B cell (primary cell): Measurements from ENCODE around the gene JAK3. TPM values are rescaled to one million over a fixed set of nuclear protein-coding genes. Genes with fewer than 3 reads are reported as not detected.
A peak's percentile ranks its signal among the peaks of the same experiment; 100 is the strongest.

Experiments used
- ATAC-seq: fragments of 200-7000 bp; cut with Tn5 transposase; one replicate; pipeline ENCODE4 v1.10.0; 2021; ENCODE audit warnings: low read depth, mild to moderate bottlenecking, moderate number of reproducible peaks, moderate library complexity
- CTCF ChIA-PET: fragments of 350-600 bp; sonication (Branson Sonifier 250); formaldehyde crosslinking; loops from one replicate; lab custom pipeline; 2021; ENCODE audit warnings: antibody characterized with exemption, inconsistent platforms; lab: Charles Lee
- POLR2A ChIA-PET: fragments of 350-600 bp; sonication (Branson Sonifier 250); formaldehyde crosslinking; loops from one replicate; lab custom pipeline; 2021; ENCODE audit warnings: antibody characterized with exemption; lab: Charles Lee
- DNase-seq: peaks from one replicate; pipeline ENCODE4 v3.0.0; 2013
- H2AFZ ChIP-seq: 2 replicates; pipeline ENCODE4 v1.6.1; 2012; ENCODE audit warnings: mild to moderate bottlenecking, low read depth, low read length; ENCODE audit not compliant: insufficient read depth, poor library complexity, severe bottlenecking
- H3K27ac ChIP-seq, 2 donors: 1 replicate in 1 of 2; 2 replicates in 1 of 2; pipeline ENCODE4 v1.5.1; 2012 to 2013; ENCODE audit warnings: low read length in 2 of 2, mild to moderate bottlenecking in 2 of 2, moderate library complexity in 1 of 2
- H3K27me3 ChIP-seq, 4 experiments: fragments of 200-600 bp in 1 of 4; sonication (generic) in 1 of 4; replicated peaks in 1 of 4; 1 replicate in 2 of 4; 2 replicates in 2 of 4; pipeline versions ENCODE4 v1.6.1 to v1.7.0; 2013 to 2016; ENCODE audit warnings: low read length in 3 of 4, mild to moderate bottlenecking in 2 of 4, mixed read lengths in 1 of 4, moderate library complexity in 1 of 4; ENCODE audit not compliant: insufficient read depth in 4 of 4, control insufficient read depth in 3 of 4; ENCODE audit errors: control extremely low read depth in 1 of 4
- H3K36me3 ChIP-seq, 2 experiments: replicated peaks in 1 of 2; 1 replicate in 1 of 2; 2 replicates in 1 of 2; pipeline versions ENCODE4 v1.6.1 to v1.7.1; 2013; ENCODE audit warnings: low read length in 1 of 2; ENCODE audit not compliant: insufficient read depth in 2 of 2, control insufficient read depth in 1 of 2; ENCODE audit errors: control extremely low read depth in 1 of 2, extremely low read depth in 1 of 2
- H3K4me1 ChIP-seq, 2 donors: fragments of 200-600 bp in 1 of 2; sonication (generic) in 1 of 2; 1 replicate in 1 of 2; 2 replicates in 1 of 2; pipeline versions ENCODE4 v1.5.1 to v1.6.1; 2013 to 2017; ENCODE audit warnings: low read length in 2 of 2; ENCODE audit not compliant: control insufficient read depth in 2 of 2, insufficient read depth in 2 of 2
- H3K4me2 ChIP-seq: replicated peaks from 2 replicates; pipeline ENCODE3; 2012; ENCODE audit warnings: mild to moderate bottlenecking, low read depth, low read length; ENCODE audit not compliant: poor library complexity, severe bottlenecking
- H3K4me3 ChIP-seq, 5 experiments: fragments of 200-600 bp in 1 of 5; sonication (generic) in 1 of 5; 1 replicate in 3 of 5; 2 replicates in 2 of 5; pipeline versions ENCODE4 v1.5.1 to v1.7.0; 2011 to 2016; ENCODE audit warnings: low read length in 4 of 5, mild to moderate bottlenecking in 4 of 5, low read depth in 2 of 5, control low read depth in 1 of 5, moderate library complexity in 1 of 5; ENCODE audit not compliant: insufficient read depth in 1 of 5; ENCODE audit errors: control extremely low read depth in 1 of 5, extremely low read depth in 1 of 5
- H3K79me2 ChIP-seq: fragments of 200-600 bp; sonication (generic); one replicate; pipeline ENCODE4 v1.6.0; 2016; ENCODE audit warnings: low read length; ENCODE audit not compliant: control insufficient read depth, insufficient read depth
- H3K9ac ChIP-seq: fragments of 200-600 bp; sonication (generic); 2 replicates; pipeline ENCODE4 v1.6.1; 2017; ENCODE audit warnings: mild to moderate bottlenecking, low read length, moderate library complexity
- H3K9me3 ChIP-seq, 3 donors: one replicate each; pipeline versions ENCODE4 v1.6.1 to v1.7.1; 2013; ENCODE audit warnings: low read length in 2 of 3; ENCODE audit not compliant: control insufficient read depth in 2 of 3, insufficient read depth in 1 of 3; ENCODE audit errors: control extremely low read depth in 1 of 3
- H4K20me1 ChIP-seq: 2 replicates; pipeline ENCODE4 v1.6.0; 2012; ENCODE audit warnings: mild to moderate bottlenecking, low read length; ENCODE audit not compliant: insufficient read depth, control insufficient read depth, poor library complexity, severe bottlenecking
- H3K27ac Mint-ChIP-seq: one replicate; pipeline ENCODE4 v1.8.0; 2021; ENCODE audit warnings: mixed read lengths
- H3K27me3 Mint-ChIP-seq: one replicate; pipeline ENCODE4 v1.8.0; 2021; ENCODE audit warnings: mixed read lengths
- H3K4me1 Mint-ChIP-seq: one replicate; pipeline ENCODE4 v1.8.0; 2021; ENCODE audit warnings: mixed read lengths
- H3K4me3 Mint-ChIP-seq: one replicate; pipeline ENCODE4 v1.8.0; 2021; ENCODE audit warnings: mixed read lengths
- H3K9me3 Mint-ChIP-seq: one replicate; pipeline ENCODE4 v1.8.0; 2022; ENCODE audit warnings: mixed read lengths; ENCODE audit not compliant: insufficient read depth
- CTCF ChIP-seq: fragments of 200-600 bp; IDR thresholded peaks from one replicate; pipeline ENCODE4 v1.8.0; 2022; ENCODE audit warnings: antibody characterized with exemption, mild to moderate bottlenecking
- EZH2 ChIP-seq: IDR thresholded peaks from 2 replicates; pipeline ENCODE4 v1.6.1; 2012; ENCODE audit warnings: borderline replicate concordance, low read depth, mild to moderate bottlenecking, moderate library complexity, low read length; ENCODE audit not compliant: insufficient read depth, poor library complexity, severe bottlenecking
- WGBS: methylation state at CpG from one replicate; pipeline ENCODE4 v1.1.5; 2013; ENCODE audit warnings: missing lambda C conversion rate; ENCODE audit not compliant: insufficient coverage; 5-methylcytosine and 5-hydroxymethylcytosine counted together
- intact Hi-C: fragments of 100-400 bp; cut with micrococcal nuclease; formaldehyde crosslinking; loops from one replicate; pipeline ENCODE4 v1.10.0; 2022
- polyA plus RNA-seq: library from polyadenylated mRNA; depleted of rRNA; stranded (reverse); fragments of >200 nt; gene quantifications from 2 replicates; pipeline ENCODE4 v1.2.3, GENCODE V29; 2012
- total RNA-seq, 2 donors: library from RNA; stranded (reverse); fragments of 120-200 nt in 1 of 2; gene quantifications; 1 replicate in 1 of 2; 2 replicates in 1 of 2; pipeline versions ENCODE4 v1.2.3 to v1.2.4, GENCODE V29; 2013 to 2022

Gene JAK3
- total and polyA plus RNA-seq, 2 donors (not counting 1 experiment from before 2014, with no cell fraction given): 102 to 143 TPM

DNA sequence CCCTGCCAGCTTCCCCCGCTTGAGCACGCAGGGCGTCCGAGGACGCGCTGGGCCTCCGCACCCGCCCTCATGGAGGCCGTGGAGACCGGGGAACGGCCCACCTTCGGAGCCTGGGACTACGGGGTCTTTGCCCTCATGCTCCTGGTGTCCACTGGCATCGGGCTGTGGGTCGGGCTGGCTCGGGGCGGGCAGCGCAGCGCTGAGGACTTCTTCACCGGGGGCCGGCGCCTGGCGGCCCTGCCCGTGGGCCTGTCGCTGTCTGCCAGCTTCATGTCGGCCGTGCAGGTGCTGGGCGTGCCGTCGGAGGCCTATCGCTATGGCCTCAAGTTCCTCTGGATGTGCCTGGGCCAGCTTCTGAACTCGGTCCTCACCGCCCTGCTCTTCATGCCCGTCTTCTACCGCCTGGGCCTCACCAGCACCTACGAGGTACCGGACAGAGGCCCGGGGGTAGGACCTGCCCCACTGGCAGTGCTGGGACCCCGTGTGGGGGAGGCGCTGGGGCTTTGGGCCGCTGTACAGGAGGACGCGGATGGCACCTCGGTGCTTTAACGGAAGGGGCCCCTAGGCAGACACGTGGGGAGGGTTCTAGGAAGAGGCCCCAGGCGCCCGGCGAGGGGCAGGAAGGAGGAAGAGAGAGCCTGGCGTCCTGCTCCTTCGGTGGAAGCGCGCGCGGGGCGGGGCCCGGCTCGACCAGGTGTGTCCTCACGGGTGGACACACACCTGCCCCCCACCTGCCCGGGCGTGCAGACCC lies 24.6 kb upstream of the JAK3 start:
- Histone ChIP-seq H4K20me1 (no peaks in the 10 kb centered on the region), H3K79me2 (no peaks in the 10 kb centered on the region), H3K9me3 (peaks cover 0 to 13% (median 0%) of the 10 kb centered on the region in 3 donors), H3K36me3 (no peaks in the 10 kb centered on the region), H2AFZ (peak overlapping the region; percentile 87), H3K4me1 (peaks cover 25 to 31% of the 10 kb centered on the region in 2 donors), H3K9ac (peak overlapping the region; percentile 58), H3K4me3 (peak overlapping the region in 4 of 5 experiments; percentile 28 to 55 (median 44)), H3K27me3 (peaks cover 0 to 33% (median 15%) of the 10 kb centered on the region in 4 experiments), H3K4me2 (peak overlapping the region; percentile 93), H3K27ac (no peak overlapping the region)
- Mint-ChIP-seq H3K4me3 (peak overlapping the region; percentile 74), H3K27ac (no peak overlapping the region), H3K27me3 (peaks cover 5% of the 10 kb centered on the region), H3K9me3 (no peaks in the 10 kb centered on the region), H3K4me1 (peaks cover 20% of the 10 kb centered on the region)
- ChIA-PET POLR2A (interaction anchor here (0.5 to 1.8 kb wide), 4 partner anchors 13 to 78 kb away, joined by 3 to 7 read pairs (median 3); partner anchors contain the start of gene RPL18A), CTCF (interaction anchor here (3.6 to 4.2 kb wide), 2 partner anchors 13 to 60 kb away, joined by 16 to 23 read pairs; partner anchors contain the start of genes CCDC124 and RPL18A)
- TF ChIP-seq CTCF: no peak
- peak; percentile 76 for TF ChIP-seq EZH2
- ATAC-seq (peak; percentile 12), DNase-seq (peak; percentile 68)
- 2% methylated on average over 61 of the region's 61 CpGs for WGBS
- intact Hi-C loops: loop anchor here (2.0 kb wide), 1 partner anchor 60 kb away; the partner anchor contains the start of gene CCDC124

- TF ChIP-seq EZH2 (no peak), CTCF (no peak)
- intact Hi-C loops: loop anchor here (2.0 kb wide), 1 partner anchor 61 kb away; the partner anchor contains the start of gene CCDC124
- Histone ChIP-seq H3K4me2 (peak within 1 kb of the TSS; percentile 93), H3K79me2 (no peaks in the 10 kb centered on the region), H3K27me3 (peaks cover 0 to 33% (median 15%) of the 10 kb centered on the region in 4 experiments), H3K4me1 (peaks cover 25 to 31% of the 10 kb centered on the region in 2 donors), H3K36me3 (no peaks in the 10 kb centered on the region), H3K9me3 (peaks cover 0 to 13% (median 0%) of the 10 kb centered on the region in 3 donors), H4K20me1 (no peaks in the 10 kb centered on the region), H2AFZ (peak within 1 kb of the TSS; percentile 87), H3K4me3 (peak within 1 kb of the TSS in 4 of 5 experiments; percentile 28 to 55 (median 44)), H3K27ac (no peak within 1 kb of the TSS), H3K9ac (peak within 1 kb of the TSS; percentile 58)
- CTCF ChIA-PET: interaction anchor here (0.8 to 4.2 kb wide), 3 partner anchors 12 to 66 kb away, joined by 3 to 23 read pairs (median 16); partner anchors contain the start of genes CCDC124 and RPL18A
- peak within 1 kb of the TSS; percentile 74 for H3K4me3 Mint-ChIP-seq
- no peaks in the 10 kb centered on the region for H3K9me3 Mint-ChIP-seq
- H3K4me1 Mint-ChIP-seq: peaks cover 20% of the 10 kb centered on the region
- DNase-seq (peak; percentile 47), ATAC-seq (no peak)
- peaks cover 5% of the 10 kb centered on the region for H3K27me3 Mint-ChIP-seq
- POLR2A ChIA-PET: interaction anchor here (0.5 to 1.8 kb wide), 3 partner anchors 12 to 79 kb away, joined by 3 to 7 read pairs (median 3); partner anchors contain the start of gene RPL18A
- H3K27ac Mint-ChIP-seq: no peak within 1 kb of the TSS
- 6% methylated on average over 22 of the region's 26 CpGs for WGBS
Observed at GRCh38 chr19:17871878-17872250, 24.1 kb upstream of the JAK3 start, which contains the start of gene SLC5A5. SLC5A5 (plus strand) TSS chr19:17871945; CDS start chr19:17872320, 375 bp downstream.
